Left cardiac atrium (tissue), 4 donors: ENCODE results near the gene PTCD2. TPM values are rescaled to one million over a fixed set of nuclear protein-coding genes. Genes with fewer than 3 reads are reported as not detected.

Experiments used
- ATAC-seq, 2 donors: fragments of 200-7000 bp; cut with Tn5 transposase; one replicate each; pipeline ENCODE4 v1.9.1; 2020; ENCODE audit warnings: mild to moderate bottlenecking in 2 of 2, moderate library complexity in 2 of 2
- DNase-seq: peaks from one replicate; pipeline ENCODE4 v3.0.0-alpha.2; 2020
- intact Hi-C, 2 donors: fragments of 100-400 bp; cut with DNase I; formaldehyde crosslinking; loops; one replicate each; pipeline versions ENCODE4 v1.14.1 to v1.15.1; 2022 to 2023
- long read RNA-seq: library from polyadenylated mRNA; unstranded; transcript quantifications from one replicate; pipeline ENCODE4 v2.0.0, GENCODE V29; 2021
- total RNA-seq, 2 donors: library from RNA; stranded (reverse); fragmentation: NEBNext Ultra II Directional; extraction: Animal tissue kit (Norgen Biotek cat#: 25700); gene quantifications; one replicate each; pipeline ENCODE4 v1.2.1, GENCODE V29; 2021
- donor health status: DM: no; HTN: yes; CAD: no.
- donor health status: DM: no; HTN: yes; CAD: no; lungs with severe emphysema.
- donor health status: DM: yes; HTN: yes; CAD: no.
- donor health status: Dilated cardiomyopathy.

PTCD2 gene, protein sequence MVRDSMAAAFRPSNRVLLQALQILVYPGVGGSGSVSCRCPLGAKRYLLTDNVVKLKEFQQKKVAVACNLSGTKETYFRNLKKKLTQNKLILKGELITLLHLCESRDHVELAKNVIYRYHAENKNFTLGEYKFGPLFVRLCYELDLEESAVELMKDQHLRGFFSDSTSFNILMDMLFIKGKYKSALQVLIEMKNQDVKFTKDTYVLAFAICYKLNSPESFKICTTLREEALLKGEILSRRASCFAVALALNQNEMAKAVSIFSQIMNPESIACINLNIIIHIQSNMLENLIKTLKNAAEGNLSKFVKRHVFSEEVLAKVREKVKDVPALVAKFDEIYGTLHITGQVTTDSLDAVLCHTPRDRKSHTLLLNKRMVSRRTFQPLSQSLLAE
- 10 to 100 TPM in 1 of 2 donors, 1 to 10 TPM in 1; 8.5 to 12.4 TPM for total RNA-seq
- long read RNA-seq, full-length matches to known transcripts, result 18 of 19 reads
- long read RNA-seq, partial matches to known transcripts, result 0 of 19 reads
- long read RNA-seq, other reads (novel, unspliced or antisense), result 1 of 19 reads

DNA sequence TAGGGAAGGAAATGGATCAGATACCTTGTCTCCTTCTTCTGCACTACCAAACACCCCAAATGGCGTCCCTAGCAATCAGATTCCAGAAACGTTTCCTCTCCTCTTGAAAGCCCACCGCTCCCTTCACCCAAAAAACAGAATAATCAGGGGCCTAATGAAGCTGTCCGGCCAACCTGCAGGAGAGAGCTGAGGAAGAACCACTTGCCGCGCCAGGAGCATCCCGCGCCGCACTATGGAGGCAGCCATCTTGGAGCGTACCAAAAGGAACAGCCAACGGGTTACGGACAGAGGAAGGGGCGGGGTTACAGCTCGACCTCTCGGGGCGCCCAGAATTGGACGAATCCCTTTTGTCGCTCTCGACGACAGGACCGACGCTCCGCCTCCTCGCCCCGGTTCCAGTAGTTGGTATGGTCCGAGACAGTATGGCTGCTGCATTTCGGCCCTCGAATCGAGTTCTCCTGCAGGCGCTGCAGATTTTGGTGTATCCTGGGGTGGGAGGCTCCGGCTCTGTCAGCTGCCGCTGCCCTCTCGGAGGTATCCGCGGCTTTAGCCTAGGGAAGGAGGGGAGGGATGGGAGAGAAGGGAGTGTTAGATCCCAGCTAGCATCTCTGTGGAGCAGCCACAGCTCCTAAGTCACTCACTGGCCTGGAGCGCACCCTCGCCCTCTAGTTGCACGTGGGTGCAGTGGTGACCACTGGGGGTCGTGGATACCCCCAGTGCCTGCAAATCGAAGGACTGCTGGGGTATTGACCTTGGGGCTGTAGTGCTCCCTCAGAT lies at the start of gene PTCD2, which contains the start of gene MRPS27:
Gene PTCD2, plus strand, starts transcription at position 398 of the 777 bp plus-strand sequence. Its CDS starts 10 bp downstream, at position 408.
Gene MRPS27, minus strand, starts transcription at position 265 of the 777 bp plus-strand sequence. Its CDS starts 19 bp downstream, at position 246.
- peak; percentile 97 for DNase-seq
- peak; percentile 100 for ATAC-seq
- intact Hi-C loops, result no loop called here

DNA sequence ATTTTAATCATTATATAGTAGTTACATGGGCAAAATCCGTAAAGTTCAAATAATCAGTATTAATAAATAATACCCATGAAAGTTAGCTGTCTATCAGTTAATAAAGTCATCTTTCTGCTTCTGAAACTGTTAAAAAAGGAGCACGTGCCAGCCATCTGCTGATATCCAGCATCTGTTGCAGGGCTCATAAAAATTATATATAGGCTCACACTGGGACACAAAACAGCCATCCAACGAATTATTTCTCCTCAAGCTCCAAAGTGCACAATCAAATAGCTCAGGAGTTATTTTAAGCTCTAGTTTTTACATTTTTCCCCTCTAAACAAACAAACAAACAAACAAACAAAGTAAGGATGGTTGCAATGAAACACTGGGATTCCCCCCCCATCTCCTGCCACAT lies 48.5 kb upstream of the PTCD2 start:
- DNase-seq (no peak), ATAC-seq (no peak)
- intact Hi-C loops, result no loop called here

DNA sequence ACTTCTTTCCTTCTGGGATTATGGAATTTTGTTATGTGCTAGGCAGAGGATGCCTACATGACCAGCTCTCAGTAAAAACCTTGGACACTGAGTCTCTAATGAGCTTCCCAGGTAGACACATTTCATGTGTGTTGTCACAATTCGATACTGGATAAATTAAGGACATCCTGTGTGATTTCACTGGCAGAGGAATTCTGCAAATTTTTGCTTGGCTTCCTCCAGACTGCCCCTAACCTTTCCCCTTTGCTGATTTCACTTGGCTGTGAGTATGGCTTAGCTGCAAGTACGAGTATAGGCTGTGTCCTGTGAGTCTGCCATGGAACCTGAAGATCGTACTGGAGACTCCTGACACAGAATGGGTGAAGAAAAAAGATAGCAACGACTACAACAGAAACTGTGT lies 47.8 kb upstream of the PTCD2 start:
- ATAC-seq (no peak), DNase-seq (no peak)
- intact Hi-C loops, result no loop called here

DNA sequence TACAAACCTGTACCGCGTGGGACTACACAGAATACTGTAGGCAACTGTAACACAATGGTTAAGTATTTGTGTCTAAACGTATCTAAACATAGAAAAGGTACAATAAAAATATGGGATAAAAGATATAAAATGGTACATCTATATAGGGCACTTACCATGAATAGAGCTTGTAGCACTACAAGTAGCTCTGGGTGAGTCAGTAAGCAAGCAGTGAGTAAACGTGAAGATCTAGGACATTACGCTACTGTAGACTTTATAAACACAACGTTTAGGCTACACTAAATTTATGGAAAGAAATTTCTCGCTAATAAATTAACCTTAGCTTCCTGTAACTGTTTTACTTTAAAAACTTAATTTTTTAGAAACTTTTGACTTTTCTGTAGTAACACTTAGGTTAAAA lies 46.6 kb upstream of the PTCD2 start:
- no peak for DNase-seq
- no peak for ATAC-seq
- intact Hi-C loops, result no loop called here

DNA sequence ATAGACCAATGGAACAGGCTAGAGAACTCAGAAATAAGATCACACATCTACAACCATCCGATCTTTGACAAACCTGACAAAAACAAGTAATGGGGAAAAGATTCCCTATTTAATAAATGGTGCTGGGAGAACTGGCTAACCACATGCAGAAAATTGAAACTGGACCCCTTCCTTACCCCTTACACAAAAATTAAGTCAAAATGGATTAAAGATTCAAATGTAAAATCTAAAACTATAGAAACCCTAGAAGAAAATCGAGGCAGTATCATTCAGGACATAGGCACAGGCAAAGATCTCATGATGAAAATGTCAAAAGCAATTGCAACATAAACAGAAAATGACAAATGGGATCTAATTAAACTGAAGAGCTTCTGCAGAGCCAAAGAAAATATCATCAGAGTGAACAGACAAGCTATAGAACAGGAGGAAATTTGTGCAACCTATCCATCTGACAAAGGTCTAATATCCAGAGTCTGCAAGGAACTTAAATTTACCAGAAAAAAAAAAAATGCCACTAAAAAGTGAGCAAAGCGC lies 43.9 kb upstream of the PTCD2 start:
- ATAC-seq, result no peak
- intact Hi-C loops, result no loop called here
- no peak for DNase-seq

DNA sequence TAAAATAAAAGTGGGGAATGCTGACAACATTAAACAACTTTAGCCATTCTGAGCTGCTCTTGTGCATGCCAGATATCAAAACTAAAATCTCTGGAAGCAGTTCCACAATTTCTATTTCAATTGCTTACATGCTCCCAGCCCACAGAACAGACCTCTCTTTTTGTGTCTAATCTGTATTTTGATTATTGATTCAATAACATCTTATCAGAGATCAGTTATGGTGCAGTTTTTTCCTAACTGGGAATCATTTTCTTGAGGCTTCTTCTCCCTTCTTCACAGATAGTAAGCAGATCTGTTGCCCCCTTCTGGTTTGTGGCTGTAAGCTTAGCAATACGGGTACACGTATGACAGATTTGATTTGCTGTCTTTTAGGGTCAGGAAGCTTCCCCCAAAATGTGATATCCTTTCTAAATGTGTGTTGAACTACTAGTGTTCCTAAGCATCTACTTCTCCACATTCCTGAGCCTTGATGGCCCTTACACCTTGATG lies 39.5 kb upstream of the PTCD2 start:
- ATAC-seq, result peak in 1 of 2 donors; percentile 64
- no peak for DNase-seq
- intact Hi-C loops, result loop anchor here in 1 of 2 donors (10.0 kb wide), 1 partner anchor 76 kb away; no protein-coding TSS in a partner anchor

DNA sequence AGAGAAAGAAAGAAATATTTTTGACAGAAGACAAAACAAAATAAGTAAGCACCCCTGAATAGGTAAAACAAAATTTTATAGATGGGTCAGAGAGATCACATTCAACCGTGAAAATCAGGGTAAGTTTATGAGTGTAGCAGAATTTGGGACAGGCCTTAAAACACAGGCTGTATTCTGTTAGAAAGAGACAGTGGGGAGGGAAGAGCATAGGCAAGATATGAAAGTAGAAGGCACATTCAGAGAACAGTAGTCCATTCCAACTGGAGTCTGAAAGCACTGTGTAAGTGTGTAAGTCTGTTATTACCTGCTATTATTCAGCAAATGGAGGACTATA lies 38.8 kb upstream of the PTCD2 start:
- peak in 1 of 2 donors; percentile 43 for ATAC-seq
- intact Hi-C loops, result loop anchor here in 1 of 2 donors (10.0 kb wide), 1 partner anchor 77 kb away; no protein-coding TSS in a partner anchor
- DNase-seq, result no peak

DNA sequence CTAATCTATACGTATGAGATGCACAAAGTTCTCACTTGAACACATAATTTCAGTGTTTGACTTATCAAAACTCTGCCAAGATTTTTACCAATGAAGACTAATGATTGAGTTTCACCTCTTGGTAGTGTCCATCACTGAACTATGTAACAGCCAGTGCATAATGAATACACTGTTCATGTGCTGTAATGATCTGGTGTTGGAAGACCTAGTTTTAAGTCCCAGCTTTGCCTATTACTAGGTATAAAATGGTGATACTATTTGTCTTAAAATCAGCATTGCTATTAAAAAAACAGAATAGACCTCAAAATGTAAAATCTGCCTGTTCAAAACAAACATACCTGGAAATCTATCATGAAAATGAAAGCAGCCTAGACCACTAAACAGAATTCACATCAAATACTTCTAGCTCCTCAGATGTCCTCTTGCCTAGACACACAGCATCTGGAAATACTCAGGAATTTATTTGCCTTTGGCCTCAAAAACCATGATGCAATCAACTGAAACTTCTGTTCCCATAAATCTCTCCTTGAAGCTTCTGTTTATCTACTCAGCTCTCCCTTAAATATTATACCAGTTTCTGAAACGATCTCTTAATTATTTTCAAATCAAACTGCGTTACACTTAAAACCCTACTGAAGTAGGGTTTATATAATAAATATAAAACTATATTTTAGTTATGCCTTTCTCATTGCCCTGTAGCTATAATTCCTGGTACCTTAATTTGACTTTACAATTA lies 38.2 kb upstream of the PTCD2 start:
- intact Hi-C loops, result loop anchor here in 1 of 2 donors (10.0 kb wide), 1 partner anchor 77 kb away; no protein-coding TSS in a partner anchor
- no peak for DNase-seq
- peak; percentile 63 to 77 for ATAC-seq

DNA sequence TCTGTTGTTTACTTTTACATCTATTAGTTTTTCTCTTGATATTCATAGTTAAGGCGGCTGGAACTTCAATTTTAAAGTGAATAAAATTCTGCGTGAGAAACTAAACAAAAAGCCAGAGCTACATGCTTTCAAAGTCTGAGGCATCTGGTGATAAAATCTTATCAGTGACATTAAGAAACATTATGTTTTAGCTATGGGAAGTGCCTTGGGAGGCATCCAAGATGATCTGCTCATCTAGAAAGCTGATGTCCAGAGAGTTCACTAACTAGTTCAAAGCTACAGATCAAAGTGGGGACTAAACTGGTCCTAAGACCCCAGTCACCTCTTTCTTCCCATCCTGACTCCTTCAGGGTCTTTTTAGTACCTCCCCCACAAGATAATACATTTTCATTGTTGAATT lies 37.3 kb upstream of the PTCD2 start:
- no peak for ATAC-seq
- no peak for DNase-seq
- intact Hi-C loops, result loop anchor here in 1 of 2 donors (10.0 kb wide), 1 partner anchor 78 kb away; no protein-coding TSS in a partner anchor

DNA sequence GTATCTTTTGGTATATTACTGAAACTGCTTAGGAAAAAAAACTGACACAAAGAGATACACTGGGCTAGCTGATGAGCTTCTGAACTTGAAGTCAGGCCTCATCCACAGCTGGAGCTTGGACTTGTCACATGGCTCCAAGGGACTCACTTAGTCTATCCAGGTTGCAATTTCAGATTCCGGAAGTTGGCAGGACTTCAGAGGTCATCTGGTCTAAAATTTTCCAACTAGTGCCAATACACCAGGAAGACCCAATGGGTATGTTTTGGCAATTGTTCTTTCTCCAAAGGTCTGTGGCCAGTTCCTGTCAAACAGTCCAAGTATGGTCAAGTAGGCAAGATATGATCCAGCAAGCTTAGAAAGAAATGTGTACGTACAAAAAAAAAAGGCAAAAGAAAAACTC lies 36.8 kb upstream of the PTCD2 start:
- intact Hi-C loops, result loop anchor here in 1 of 2 donors (10.0 kb wide), 1 partner anchor 79 kb away; no protein-coding TSS in a partner anchor

DNA sequence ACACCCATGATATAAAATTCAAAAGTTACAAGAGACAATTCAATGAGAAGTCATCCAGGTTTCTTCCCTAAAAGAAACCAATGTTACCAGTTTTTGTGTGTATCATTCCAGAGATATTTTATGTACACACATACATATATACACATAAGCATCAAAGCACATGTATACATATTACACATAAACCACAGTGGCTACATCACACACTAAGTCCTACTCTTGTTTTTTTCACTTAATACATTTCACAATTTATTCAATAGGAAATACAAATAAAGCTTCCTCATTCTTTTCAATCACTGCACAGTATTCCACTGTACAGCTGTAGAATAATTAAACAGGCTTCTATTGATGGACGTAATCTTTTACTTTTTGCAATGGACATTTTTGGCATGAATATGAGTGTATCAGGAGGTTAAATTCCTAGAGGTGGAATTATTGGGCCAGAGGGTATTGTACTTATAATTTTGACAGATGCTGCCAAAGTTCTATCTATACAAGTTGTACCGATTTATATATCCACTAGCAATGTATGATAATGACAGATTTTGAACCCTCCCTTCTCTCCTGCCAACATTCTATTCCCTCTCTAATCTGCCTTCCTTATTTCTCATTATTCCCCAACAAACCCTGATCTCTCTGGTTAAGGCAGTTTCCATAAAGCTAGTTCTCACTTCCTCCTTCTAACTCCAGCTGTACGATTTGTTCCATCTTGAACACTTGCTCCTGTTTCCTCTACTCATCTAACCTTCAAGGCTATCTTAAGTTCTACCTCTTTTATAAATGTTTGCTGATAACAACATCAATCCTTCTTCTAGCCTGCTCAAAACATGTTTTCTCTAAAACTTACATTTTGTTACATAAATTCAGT lies 35.4 kb upstream of the PTCD2 start:
- ATAC-seq, result no peak
- no peak for DNase-seq
- intact Hi-C loops, result loop anchor here in 1 of 2 donors (10.0 kb wide), 1 partner anchor 80 kb away; no protein-coding TSS in a partner anchor

More for the DNA sequence above, 36.8 kb upstream of the PTCD2 start:
- ATAC-seq (peak; percentile 16 to 34), DNase-seq (no peak)

DNA sequence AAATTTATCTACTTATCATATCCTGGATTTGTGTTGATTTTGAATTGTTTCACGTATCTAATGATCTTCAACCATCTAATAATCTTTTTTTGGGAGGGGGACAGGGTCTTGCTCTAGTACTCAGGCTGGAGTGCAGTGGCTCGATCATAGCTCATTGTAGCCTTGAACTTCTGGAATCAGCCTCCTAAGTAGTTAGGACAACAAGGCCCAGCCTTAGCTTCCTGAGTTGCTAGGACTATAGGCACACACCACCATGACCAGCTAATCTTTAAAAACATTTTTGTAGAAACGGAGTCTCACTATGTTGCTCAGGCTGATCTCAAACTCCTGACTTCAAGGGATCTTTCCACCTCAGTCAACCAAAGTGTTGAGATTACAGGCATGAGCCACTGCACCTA lies 34.8 kb upstream of the PTCD2 start:
- intact Hi-C loops, result loop anchor here in 1 of 2 donors (10.0 kb wide), 1 partner anchor 81 kb away; no protein-coding TSS in a partner anchor
- no peak for DNase-seq

DNA sequence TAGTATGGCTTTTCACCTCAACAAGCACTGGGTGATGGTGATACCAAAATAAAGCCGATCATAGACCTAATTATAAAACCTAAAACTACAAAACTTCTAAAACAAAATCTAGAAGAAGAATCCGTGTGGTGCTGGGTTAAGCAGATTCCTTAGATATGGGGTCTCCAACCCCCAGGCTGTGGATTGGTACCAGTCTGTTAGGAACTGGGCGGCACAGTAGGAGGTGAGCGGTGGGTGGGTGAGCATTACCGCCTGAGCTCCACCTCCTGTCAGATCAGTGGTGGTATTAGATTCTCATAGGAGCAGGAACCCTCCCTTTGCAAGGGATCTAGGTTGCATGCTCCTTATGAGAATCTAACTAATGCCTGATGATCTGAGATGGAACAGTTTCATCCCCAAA lies 33.4 kb upstream of the PTCD2 start:
- no peak for ATAC-seq

More for the DNA sequence above, 34.8 kb upstream of the PTCD2 start:
- ATAC-seq, result no peak

DNA sequence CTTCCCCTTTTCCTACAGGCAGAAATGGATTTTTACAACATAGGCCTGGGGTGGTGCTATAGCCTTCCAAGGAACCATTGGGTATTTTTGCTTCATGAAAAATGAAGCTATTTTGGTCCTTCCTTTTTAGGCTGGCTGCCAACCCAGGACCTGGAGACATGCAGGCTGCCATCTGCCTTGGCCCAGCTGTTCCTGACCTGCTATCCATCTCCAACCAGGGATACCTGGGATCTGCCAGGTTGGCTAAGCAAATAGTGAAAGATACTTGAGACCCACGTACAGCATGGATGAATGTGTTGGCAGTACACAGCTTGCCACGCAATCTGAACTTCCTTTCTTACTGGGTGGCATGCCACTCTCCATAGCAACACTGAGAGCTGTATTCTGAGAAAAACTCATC lies 31.2 kb upstream of the PTCD2 start:
- intact Hi-C loops, result loop anchor here in 1 of 2 donors (10.0 kb wide), 1 partner anchor 84 kb away; no protein-coding TSS in a partner anchor
- ATAC-seq (peak in 1 of 2 donors; percentile 19), DNase-seq (no peak)

More for the DNA sequence above, 33.4 kb upstream of the PTCD2 start:
- no peak for DNase-seq
- intact Hi-C loops, result loop anchor here in 1 of 2 donors (10.0 kb wide), 1 partner anchor 82 kb away; no protein-coding TSS in a partner anchor

DNA sequence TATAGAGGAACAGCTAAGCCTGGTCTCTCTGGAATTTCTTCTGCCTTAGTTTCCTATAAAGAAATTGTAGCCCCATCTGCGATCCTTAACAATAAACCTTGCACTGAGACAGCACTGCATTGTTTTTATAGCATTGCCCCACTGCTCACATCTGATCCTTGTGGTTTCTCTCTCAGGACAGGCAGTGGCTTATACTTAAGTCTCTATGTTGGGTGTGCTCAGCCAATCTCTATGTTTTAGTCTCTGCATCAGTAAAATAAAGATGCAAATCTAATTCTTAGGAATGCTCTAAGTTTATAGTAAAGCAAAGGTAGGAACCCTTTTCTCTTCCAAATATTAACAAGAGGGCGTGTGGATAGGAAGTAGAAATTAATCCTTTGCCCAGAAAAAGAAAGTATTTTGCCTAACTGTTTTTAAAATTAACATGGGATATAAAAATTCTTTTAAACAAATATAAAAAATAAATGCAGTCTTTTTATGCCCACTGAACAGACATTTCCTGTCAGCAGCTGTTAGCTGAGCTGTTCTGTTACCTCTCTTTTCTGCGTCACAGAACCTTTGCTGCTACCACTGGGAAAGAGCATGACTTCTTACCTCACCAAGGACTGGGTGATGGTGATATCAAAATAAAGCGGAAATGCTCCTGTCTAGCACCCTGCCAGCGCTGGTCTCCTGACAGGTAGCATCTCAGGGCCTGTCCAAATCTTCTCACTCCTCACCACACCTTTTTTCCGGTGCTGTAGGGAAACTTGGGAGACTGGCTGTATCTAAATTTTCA lies 29.6 kb upstream of the PTCD2 start:
- DNase-seq, result no peak
- no peak for ATAC-seq
- intact Hi-C loops, result no loop called here

DNA sequence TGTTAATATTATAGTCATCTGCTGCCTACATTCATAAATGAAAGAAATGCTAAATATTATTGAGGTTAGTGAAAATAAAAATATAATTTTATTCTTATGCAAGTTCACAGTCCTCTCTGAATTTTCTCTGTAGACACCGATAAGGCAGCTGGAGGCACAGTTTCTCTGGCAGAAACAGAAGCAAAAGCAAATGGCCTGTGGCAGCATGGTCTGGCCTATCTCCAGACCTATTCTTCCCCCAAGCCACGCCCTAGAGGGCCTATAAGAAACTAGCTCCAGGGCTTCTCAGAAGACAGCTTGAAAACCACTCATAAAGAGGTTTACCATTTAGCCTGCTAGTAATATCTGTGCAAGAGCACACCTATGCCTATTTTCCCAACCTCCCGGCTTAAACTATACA lies 28.6 kb upstream of the PTCD2 start:
- ATAC-seq, result no peak
- DNase-seq, result no peak
- intact Hi-C loops, result no loop called here

DNA sequence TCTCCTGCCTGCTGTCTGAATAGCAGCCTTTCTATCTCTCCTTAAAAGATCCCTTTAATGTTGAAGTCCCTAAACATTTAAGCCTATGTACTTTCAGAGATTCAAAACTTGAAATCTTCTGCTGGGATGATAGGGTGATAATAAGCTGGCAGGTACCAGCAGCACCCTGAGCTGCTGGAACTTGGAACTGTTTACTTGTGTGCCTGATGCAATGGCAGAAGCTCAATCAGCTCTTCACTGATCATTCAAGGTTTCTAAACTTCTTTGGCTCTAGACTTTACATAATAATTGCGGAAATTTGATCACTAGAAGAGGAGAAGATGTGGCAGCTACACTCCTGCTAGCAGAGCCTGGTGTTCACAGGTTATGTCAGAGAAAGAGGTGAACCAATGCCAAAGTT lies 27.8 kb upstream of the PTCD2 start:
- no peak for DNase-seq
- ATAC-seq, result no peak

More for the DNA sequence above, 27.8 kb upstream of the PTCD2 start:
- intact Hi-C loops, result no loop called here
